CD14-positive monocyte (primary cell): ENCODE measurements around the gene ACSS2. TPM values are rescaled to one million over a fixed set of nuclear protein-coding genes. Genes with fewer than 3 reads are reported as not detected.

Experiments used
- DNase-seq, 3 donors: peaks; one replicate each; pipeline ENCODE4 v3.0.0-alpha.2; 2011 to 2022
- H2AFZ ChIP-seq: 2 replicates; pipeline ENCODE4 v1.6.0; 2012; ENCODE audit warnings: mild to moderate bottlenecking, low read depth, low read length, inconsistent platforms; ENCODE audit not compliant: insufficient read depth, poor library complexity, severe bottlenecking
- H3K27ac ChIP-seq, 2 donors: 1 replicate in 1 of 2; 2 replicates in 1 of 2; pipeline ENCODE4 v1.5.1; 2012 to 2013; ENCODE audit warnings: low read length in 2 of 2, control low read depth in 1 of 2, inconsistent platforms in 1 of 2, low read depth in 1 of 2, mild to moderate bottlenecking in 1 of 2
- H3K27me3 ChIP-seq, 2 donors: one replicate each; pipeline versions ENCODE4 v1.6.0 to v1.6.1; 2011 to 2013; ENCODE audit warnings: low read length in 2 of 2; ENCODE audit not compliant: control insufficient read depth in 2 of 2, insufficient read depth in 2 of 2
- H3K36me3 ChIP-seq, 2 donors: replicated peaks in 1 of 2; 1 replicate in 1 of 2; 2 replicates in 1 of 2; pipeline versions ENCODE4 v1.5.1 to v1.6.1; 2012 to 2013; ENCODE audit warnings: low read length in 2 of 2, control low read depth in 1 of 2, inconsistent platforms in 1 of 2, mild to moderate bottlenecking in 1 of 2; ENCODE audit not compliant: insufficient read depth in 2 of 2, control insufficient read depth in 1 of 2
- H3K4me1 ChIP-seq, 2 donors: 1 replicate in 1 of 2; 2 replicates in 1 of 2; pipeline versions ENCODE4 v1.5.1 to v1.6.1; 2012 to 2013; ENCODE audit warnings: low read length in 2 of 2, control low read depth in 1 of 2, inconsistent platforms in 1 of 2, mild to moderate bottlenecking in 1 of 2, moderate library complexity in 1 of 2; ENCODE audit not compliant: insufficient read depth in 2 of 2, control insufficient read depth in 1 of 2
- H3K4me2 ChIP-seq: replicated peaks from 2 replicates; pipeline ENCODE3; 2012; ENCODE audit warnings: low read length, moderate library complexity, mild to moderate bottlenecking; ENCODE audit not compliant: poor library complexity, severe bottlenecking; ENCODE audit errors: extremely low read depth
- H3K4me3 ChIP-seq, 3 experiments: fragments of 200-600 bp in 1 of 3; sonication (generic) in 1 of 3; replicated peaks in 1 of 3; 1 replicate in 2 of 3; 2 replicates in 1 of 3; pipeline ENCODE4 v1.5.1; 2011 to 2013; ENCODE audit warnings: low read length in 3 of 3, mild to moderate bottlenecking in 3 of 3, control low read depth in 2 of 3, low read depth in 2 of 3, inconsistent platforms in 1 of 3, moderate library complexity in 1 of 3
- H3K79me2 ChIP-seq: 2 replicates; pipeline ENCODE4 v1.6.0; 2012; ENCODE audit warnings: mild to moderate bottlenecking, control low read depth, inconsistent platforms, low read length, moderate library complexity; ENCODE audit not compliant: insufficient read depth
- H3K9ac ChIP-seq: 2 replicates; pipeline ENCODE4 v1.6.0; 2017; ENCODE audit warnings: low read length, mild to moderate bottlenecking; ENCODE audit not compliant: insufficient read depth, poor library complexity, severe bottlenecking
- H3K9me3 ChIP-seq, 2 donors: replicated peaks in 1 of 2; 1 replicate in 1 of 2; 2 replicates in 1 of 2; pipeline versions ENCODE4 v1.5.1 to v1.6.1; 2012 to 2013; ENCODE audit warnings: low read length in 2 of 2, control low read depth in 1 of 2; ENCODE audit not compliant: control insufficient read depth in 1 of 2, insufficient read depth in 1 of 2
- H4K20me1 ChIP-seq: 2 replicates; pipeline ENCODE4 v1.6.0; 2012; ENCODE audit warnings: mild to moderate bottlenecking, low read length, control low read depth, moderate library complexity; ENCODE audit not compliant: insufficient read depth
- H3K27ac Mint-ChIP-seq, 7 donors: one replicate each; pipeline ENCODE4 v1.8.0; 2020; ENCODE audit warnings: mild to moderate bottlenecking in 7 of 7, mixed read lengths in 7 of 7, moderate library complexity in 6 of 7, inconsistent platforms in 2 of 7
- H3K27me3 Mint-ChIP-seq, 3 donors: one replicate each; pipeline ENCODE4 v1.8.0; 2021 to 2022; ENCODE audit warnings: low read depth in 3 of 3, mild to moderate bottlenecking in 3 of 3, mixed read lengths in 3 of 3, moderate library complexity in 3 of 3, inconsistent platforms in 1 of 3
- H3K36me3 Mint-ChIP-seq, 2 donors: one replicate each; pipeline ENCODE4 v1.8.0; 2020; ENCODE audit warnings: mixed read lengths in 2 of 2, inconsistent platforms in 1 of 2, mild to moderate bottlenecking in 1 of 2
- H3K4me1 Mint-ChIP-seq: one replicate; pipeline ENCODE4 v1.8.0; 2020; ENCODE audit warnings: mild to moderate bottlenecking, mixed read lengths
- H3K4me3 Mint-ChIP-seq, 2 donors: one replicate each; pipeline ENCODE4 v1.8.0; 2020; ENCODE audit warnings: mild to moderate bottlenecking in 2 of 2, mixed read lengths in 2 of 2, moderate library complexity in 1 of 2
- H3K9me3 Mint-ChIP-seq, 7 donors: one replicate each; pipeline ENCODE4 v1.8.0; 2020 to 2022; ENCODE audit warnings: mixed read lengths in 7 of 7, mild to moderate bottlenecking in 6 of 7, moderate library complexity in 6 of 7, inconsistent platforms in 2 of 7
- WGBS: methylation state at CpG from one replicate; pipeline ENCODE4 v1.1.5; 2013; ENCODE audit warnings: missing lambda C conversion rate; ENCODE audit not compliant: insufficient coverage; 5-methylcytosine and 5-hydroxymethylcytosine counted together
- intact Hi-C, 2 donors: fragments of 100-400 bp; cut with micrococcal nuclease; formaldehyde crosslinking; loops; one replicate each; pipeline versions ENCODE4 v1.15.0 to v1.15.1; 2023
- polyA plus RNA-seq, 3 donors: library from polyadenylated mRNA; depleted of rRNA in 1 of 3; unstranded in 2 of 3; stranded (reverse) in 1 of 3; fragments of 300-500 nt in 2 of 3; fragments of >200 nt in 1 of 3; fragmentation: Illumina TruSeq in 2 of 3; gene quantifications; 1 replicate in 2 of 3; 2 replicates in 1 of 3; pipeline ENCODE4 v1.2.3, GENCODE V29; 2012 to 2021
- TF ChIP-seq, protein P1 (sequence below): fragments of 200-600 bp; IDR thresholded peaks from one replicate; pipeline ENCODE4 v1.8.0; 2022; ENCODE audit warnings: antibody characterized with exemption, mild to moderate bottlenecking

The ACSS2 gene
- polyA plus RNA-seq, 3 donors: 37.7 to 67.2 (median 48.4) TPM

DNA sequence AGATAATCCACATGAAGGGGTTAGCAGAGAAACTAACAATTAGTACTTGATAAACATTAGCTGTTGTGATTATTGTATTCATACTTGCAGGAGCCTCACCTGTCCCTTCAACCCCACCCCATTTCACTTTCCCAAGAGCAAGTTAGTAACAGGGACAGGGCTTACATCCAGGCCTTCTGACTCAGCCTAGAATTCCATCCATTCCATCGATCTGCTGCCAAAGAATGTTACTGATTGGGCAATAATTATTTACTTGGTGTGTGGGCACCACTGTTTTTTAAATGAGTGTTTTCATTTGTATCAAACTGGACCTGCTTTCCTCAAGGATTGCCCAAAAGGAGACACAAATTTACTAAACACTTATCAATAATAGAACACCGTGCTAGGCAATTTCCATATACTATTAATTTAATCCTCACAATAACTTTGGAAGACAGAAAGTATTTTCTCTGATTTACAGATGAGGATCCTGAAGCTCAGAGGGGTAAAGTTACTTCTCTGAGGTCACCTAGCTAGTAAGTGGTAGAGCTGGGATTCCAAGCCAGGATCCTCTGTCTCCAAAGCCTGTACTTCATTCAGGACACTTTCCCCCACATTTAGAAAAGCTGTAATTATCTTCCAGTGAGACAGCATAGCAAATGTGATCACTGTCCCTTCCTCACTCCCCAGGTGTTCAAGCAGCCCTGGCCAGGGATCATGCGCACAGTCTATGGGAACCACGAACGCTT is 46.4 kb downstream of the ACSS2 start:
- Histone ChIP-seq H4K20me1 (no peaks in the 10 kb centered on the region), H3K4me2 (no peak overlapping the region), H3K27ac (no peak overlapping the region), H3K4me3 (no peak overlapping the region), H3K9ac (no peak overlapping the region), H3K9me3 (no peaks in the 10 kb centered on the region), H3K4me1 (no peaks in the 10 kb centered on the region), H3K79me2 (no peaks in the 10 kb centered on the region), H3K36me3 (peaks cover 89 to 100% of the 10 kb centered on the region in 2 donors), H3K27me3 (no peaks in the 10 kb centered on the region), H2AFZ (no peak overlapping the region)
- no CpG with 5 or more reads among the region's 5 CpGs for WGBS
- Mint-ChIP-seq H3K27me3 (peaks cover 0 to 4% (median 0%) of the 10 kb centered on the region in 3 donors), H3K4me1 (peaks cover 1% of the 10 kb centered on the region), H3K4me3 (no peak overlapping the region), H3K36me3 (peaks cover 0 to 42% of the 10 kb centered on the region in 2 donors), H3K27ac (no peak overlapping the region), H3K9me3 (peaks cover 0 to 2% (median 0%) of the 10 kb centered on the region in 7 donors)
- DNase-seq: no peak
- TF ChIP-seq, protein P1, sequence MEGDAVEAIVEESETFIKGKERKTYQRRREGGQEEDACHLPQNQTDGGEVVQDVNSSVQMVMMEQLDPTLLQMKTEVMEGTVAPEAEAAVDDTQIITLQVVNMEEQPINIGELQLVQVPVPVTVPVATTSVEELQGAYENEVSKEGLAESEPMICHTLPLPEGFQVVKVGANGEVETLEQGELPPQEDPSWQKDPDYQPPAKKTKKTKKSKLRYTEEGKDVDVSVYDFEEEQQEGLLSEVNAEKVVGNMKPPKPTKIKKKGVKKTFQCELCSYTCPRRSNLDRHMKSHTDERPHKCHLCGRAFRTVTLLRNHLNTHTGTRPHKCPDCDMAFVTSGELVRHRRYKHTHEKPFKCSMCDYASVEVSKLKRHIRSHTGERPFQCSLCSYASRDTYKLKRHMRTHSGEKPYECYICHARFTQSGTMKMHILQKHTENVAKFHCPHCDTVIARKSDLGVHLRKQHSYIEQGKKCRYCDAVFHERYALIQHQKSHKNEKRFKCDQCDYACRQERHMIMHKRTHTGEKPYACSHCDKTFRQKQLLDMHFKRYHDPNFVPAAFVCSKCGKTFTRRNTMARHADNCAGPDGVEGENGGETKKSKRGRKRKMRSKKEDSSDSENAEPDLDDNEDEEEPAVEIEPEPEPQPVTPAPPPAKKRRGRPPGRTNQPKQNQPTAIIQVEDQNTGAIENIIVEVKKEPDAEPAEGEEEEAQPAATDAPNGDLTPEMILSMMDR: no peak
- intact Hi-C loops: no loop called here

DNA sequence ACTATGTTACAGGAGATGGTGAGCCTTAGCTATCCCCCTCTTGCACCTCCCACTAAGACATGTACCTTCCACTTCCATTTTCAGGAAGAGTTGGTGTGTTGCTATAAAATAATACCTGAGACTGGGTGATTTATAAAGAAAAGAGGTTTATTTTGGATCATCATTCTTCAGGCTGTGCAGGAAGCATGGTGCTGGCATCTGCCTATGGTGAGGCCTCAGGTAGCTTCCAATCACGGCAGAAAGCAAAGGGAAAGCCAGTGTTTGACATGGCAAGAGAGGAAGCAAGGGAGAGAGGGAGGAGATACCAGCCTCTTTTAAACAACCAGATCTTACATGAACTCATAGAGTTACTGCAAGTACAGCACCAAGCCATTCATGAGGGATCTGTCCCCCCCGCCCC is 47.0 kb downstream of the ACSS2 start:
- no peaks in the 10 kb centered on the region for H3K79me2 ChIP-seq
- no peak overlapping the region for H3K27ac ChIP-seq
- DNase-seq: no peak
- Mint-ChIP-seq H3K9me3 (no peaks in the 10 kb centered on the region), H3K36me3 (peaks cover 0 to 43% of the 10 kb centered on the region in 2 donors), H3K4me3 (no peak overlapping the region), H3K4me1 (peaks cover 1% of the 10 kb centered on the region), H3K27ac (no peak overlapping the region), H3K27me3 (peaks cover 0 to 4% (median 0%) of the 10 kb centered on the region in 3 donors)
- no peak overlapping the region for H3K4me2 ChIP-seq
- TF ChIP-seq, protein P1: no peak
- H2AFZ ChIP-seq: no peak overlapping the region
- no peaks in the 10 kb centered on the region for H3K27me3 ChIP-seq
- no CpG with 5 or more reads among the region's 2 CpGs for WGBS
- intact Hi-C loops: no loop called here
- H3K4me3 ChIP-seq: no peak overlapping the region
- peaks cover 92 to 100% of the 10 kb centered on the region in 2 donors for H3K36me3 ChIP-seq
- no peak overlapping the region for H3K9ac ChIP-seq
- H3K9me3 ChIP-seq: no peaks in the 10 kb centered on the region
- H4K20me1 ChIP-seq: no peaks in the 10 kb centered on the region
- H3K4me1 ChIP-seq: no peaks in the 10 kb centered on the region
